ENCODE results near the gene RBM20.

RBM20 gene

DNA sequence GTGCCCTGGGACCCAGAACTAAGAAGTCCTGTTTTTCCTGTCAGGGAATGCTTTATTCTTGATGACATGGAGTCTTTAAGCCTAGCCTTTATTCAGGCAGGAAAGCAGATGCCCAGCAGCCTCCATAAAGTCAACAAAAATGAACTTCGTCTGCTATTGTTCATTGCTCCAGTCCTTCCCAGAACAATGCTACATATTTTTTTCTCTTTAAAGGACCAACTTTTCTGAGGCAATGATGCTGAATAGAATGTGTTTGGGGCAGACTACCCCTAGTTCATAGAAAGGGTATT lies 180.0 kb downstream of the RBM20 start:
- Histone ChIP-seq H3K9me3 (replicated peaks; ENCODE audit: insufficient read depth, low read length) (no peaks in the 10 kb centered on the region), H3K9me2 (replicated peaks; ENCODE audit: insufficient read depth, low read length) (no peaks in the 10 kb centered on the region), H3K27ac (ENCODE audit: low read length) (no peak overlapping the region), H4K20me1 (ENCODE audit: insufficient read depth, low read length) (no peaks in the 10 kb centered on the region), H3K4me3 (ENCODE audit: low read length) (no peak overlapping the region), H2AFZ (ENCODE audit: low read length) (no peak overlapping the region), H3K36me3 (replicated peaks; ENCODE audit: insufficient read depth, low read length) (no peaks in the 10 kb centered on the region), H3K79me2 (ENCODE audit: low read length) (no peaks in the 10 kb centered on the region), H3F3A (ENCODE audit: insufficient read depth, low read length) (no peaks in the 10 kb centered on the region), H3K4me1 (ENCODE audit: low read length) (peaks cover 6% of the 10 kb centered on the region; the same call in 1 of the 2 replicates), H3K27me3 (replicated peaks; ENCODE audit: insufficient read depth, low read length) (no peaks in the 10 kb centered on the region), H3K4me2 (ENCODE audit: low read depth, low read length) (no peak overlapping the region), H3K9ac (ENCODE audit: low read length) (no peak overlapping the region)
- DNase-seq, result no peak
- TF ChIP-seq EZH2 (optimal IDR thresholded peaks at IDR 0.05; ENCODE audit: low read depth, low read length) (no peak), EZH2phosphoT487 (IDR thresholded peaks at IDR 0.05; ENCODE audit: low read length) (no peak)
- TF ChIP-seq, protein P1, sequence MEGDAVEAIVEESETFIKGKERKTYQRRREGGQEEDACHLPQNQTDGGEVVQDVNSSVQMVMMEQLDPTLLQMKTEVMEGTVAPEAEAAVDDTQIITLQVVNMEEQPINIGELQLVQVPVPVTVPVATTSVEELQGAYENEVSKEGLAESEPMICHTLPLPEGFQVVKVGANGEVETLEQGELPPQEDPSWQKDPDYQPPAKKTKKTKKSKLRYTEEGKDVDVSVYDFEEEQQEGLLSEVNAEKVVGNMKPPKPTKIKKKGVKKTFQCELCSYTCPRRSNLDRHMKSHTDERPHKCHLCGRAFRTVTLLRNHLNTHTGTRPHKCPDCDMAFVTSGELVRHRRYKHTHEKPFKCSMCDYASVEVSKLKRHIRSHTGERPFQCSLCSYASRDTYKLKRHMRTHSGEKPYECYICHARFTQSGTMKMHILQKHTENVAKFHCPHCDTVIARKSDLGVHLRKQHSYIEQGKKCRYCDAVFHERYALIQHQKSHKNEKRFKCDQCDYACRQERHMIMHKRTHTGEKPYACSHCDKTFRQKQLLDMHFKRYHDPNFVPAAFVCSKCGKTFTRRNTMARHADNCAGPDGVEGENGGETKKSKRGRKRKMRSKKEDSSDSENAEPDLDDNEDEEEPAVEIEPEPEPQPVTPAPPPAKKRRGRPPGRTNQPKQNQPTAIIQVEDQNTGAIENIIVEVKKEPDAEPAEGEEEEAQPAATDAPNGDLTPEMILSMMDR (IDR thresholded peaks at IDR 0.05; ENCODE audit: low read length), result no peak

DNA sequence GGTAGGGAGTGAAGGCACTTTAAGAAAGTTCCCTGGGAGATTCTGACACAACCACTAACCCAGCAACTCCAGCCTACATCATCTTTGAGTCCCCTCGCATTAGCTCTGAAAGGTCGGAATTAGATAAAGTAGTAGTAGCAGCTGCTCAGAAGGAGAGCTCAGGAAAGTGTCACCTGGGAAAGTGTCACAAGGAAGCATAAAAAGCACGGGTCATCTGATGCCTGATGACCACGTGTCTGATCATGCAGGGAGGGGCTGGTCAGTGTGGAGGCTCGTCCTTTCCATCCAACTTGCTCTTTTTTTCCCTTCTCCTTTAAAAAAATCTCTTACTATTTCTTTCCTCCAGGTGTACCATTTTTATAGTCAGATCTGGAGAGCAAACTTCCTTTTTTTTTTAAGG lies 180.5 kb downstream of the RBM20 start:
- H3K27me3 ChIP-seq (replicated peaks; ENCODE audit: insufficient read depth, low read length), result no peaks in the 10 kb centered on the region
- H3K27ac ChIP-seq (ENCODE audit: low read length), result no peak overlapping the region
- no peak overlapping the region for H3K4me2 ChIP-seq (ENCODE audit: low read depth, low read length)
- H2AFZ ChIP-seq (ENCODE audit: low read length), result no peak overlapping the region
- no peaks in the 10 kb centered on the region for H3K79me2 ChIP-seq (ENCODE audit: low read length)
- TF ChIP-seq, protein P1 (IDR thresholded peaks at IDR 0.05; ENCODE audit: low read length), result no peak
- no peak for TF ChIP-seq EZH2 (optimal IDR thresholded peaks at IDR 0.05; ENCODE audit: low read depth, low read length)
- TF ChIP-seq EZH2phosphoT487 (IDR thresholded peaks at IDR 0.05; ENCODE audit: low read length), result no peak
- H3K36me3 ChIP-seq (replicated peaks; ENCODE audit: insufficient read depth, low read length), result no peaks in the 10 kb centered on the region
- H3K9me2 ChIP-seq (replicated peaks; ENCODE audit: insufficient read depth, low read length), result no peaks in the 10 kb centered on the region
- H4K20me1 ChIP-seq (ENCODE audit: insufficient read depth, low read length), result no peaks in the 10 kb centered on the region
- peaks cover 6% of the 10 kb centered on the region; the same call in 1 of the 2 replicates for H3K4me1 ChIP-seq (ENCODE audit: low read length)
- H3K9ac ChIP-seq (ENCODE audit: low read length), result no peak overlapping the region
- DNase-seq, result no peak
- H3F3A ChIP-seq (ENCODE audit: insufficient read depth, low read length), result no peaks in the 10 kb centered on the region
- no peaks in the 10 kb centered on the region for H3K9me3 ChIP-seq (replicated peaks; ENCODE audit: insufficient read depth, low read length)
- H3K4me3 ChIP-seq (ENCODE audit: low read length), result no peak overlapping the region

DNA sequence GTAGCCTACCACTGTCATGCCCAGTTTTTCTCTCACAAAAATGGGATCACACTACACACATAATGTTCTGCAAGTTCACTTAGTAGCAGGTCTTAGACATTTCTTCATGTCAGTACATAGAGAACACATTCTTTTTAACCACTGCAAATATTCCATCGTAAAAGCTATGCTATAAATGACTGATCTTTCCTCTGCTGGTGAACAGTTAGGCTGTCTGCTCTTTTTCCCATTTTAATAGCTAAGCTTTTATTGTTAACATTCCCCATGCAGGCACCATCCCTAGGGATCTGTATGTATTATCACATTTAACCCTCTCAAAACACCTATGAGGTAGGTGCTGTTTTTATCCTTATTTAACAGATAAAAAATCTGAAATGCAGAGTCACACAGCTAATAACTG lies 181.4 kb downstream of the RBM20 start:
- peaks cover 6% of the 10 kb centered on the region; the same call in 1 of the 2 replicates for H3K4me1 ChIP-seq (ENCODE audit: low read length)
- H3K9me2 ChIP-seq (replicated peaks; ENCODE audit: insufficient read depth, low read length), result no peaks in the 10 kb centered on the region
- H3K36me3 ChIP-seq (replicated peaks; ENCODE audit: insufficient read depth, low read length), result no peaks in the 10 kb centered on the region
- no peak overlapping the region for H3K4me2 ChIP-seq (ENCODE audit: low read depth, low read length)
- no peaks in the 10 kb centered on the region for H3K79me2 ChIP-seq (ENCODE audit: low read length)
- TF ChIP-seq, protein P1 (IDR thresholded peaks at IDR 0.05; ENCODE audit: low read length), result no peak
- no peak for TF ChIP-seq EZH2 (optimal IDR thresholded peaks at IDR 0.05; ENCODE audit: low read depth, low read length)
- TF ChIP-seq EZH2phosphoT487 (IDR thresholded peaks at IDR 0.05; ENCODE audit: low read length), result no peak
- no peaks in the 10 kb centered on the region for H4K20me1 ChIP-seq (ENCODE audit: insufficient read depth, low read length)
- no peaks in the 10 kb centered on the region for H3K27me3 ChIP-seq (replicated peaks; ENCODE audit: insufficient read depth, low read length)
- no peak overlapping the region for H3K4me3 ChIP-seq (ENCODE audit: low read length)
- no peak overlapping the region for H3K27ac ChIP-seq (ENCODE audit: low read length)
- H3F3A ChIP-seq (ENCODE audit: insufficient read depth, low read length), result no peaks in the 10 kb centered on the region
- H2AFZ ChIP-seq (ENCODE audit: low read length), result no peak overlapping the region
- H3K9me3 ChIP-seq (replicated peaks; ENCODE audit: insufficient read depth, low read length), result no peaks in the 10 kb centered on the region
- no peak overlapping the region for H3K9ac ChIP-seq (ENCODE audit: low read length)
- DNase-seq, result no peak

Measured in MM.1S (cell line).